HFFc6 (cell line): Measurements from ENCODE around the gene PRDM11. TPM values are rescaled to one million over a fixed set of nuclear protein-coding genes. Genes with fewer than 3 reads are reported as not detected.

ENCODE experiments used
- DNase-seq: peaks from one replicate; pipeline ENCODE4 v3.0.0-alpha.2; 2018
- H3K27ac Mint-ChIP-seq: 2 replicates; pipeline ENCODE4 v1.8.0; 2020; ENCODE audit warnings: mild to moderate bottlenecking, mixed read lengths
- H3K27me3 Mint-ChIP-seq: 2 replicates; pipeline ENCODE4 v1.8.0; 2021; ENCODE audit warnings: mild to moderate bottlenecking, moderate library complexity, mixed read lengths; ENCODE audit not compliant: insufficient read depth
- H3K36me3 Mint-ChIP-seq: 2 replicates; pipeline ENCODE4 v1.8.0; 2021; ENCODE audit warnings: low read depth, mixed read lengths
- H3K4me1 Mint-ChIP-seq: 2 replicates; pipeline ENCODE4 v1.8.0; 2020; ENCODE audit warnings: low read depth, mixed read lengths
- H3K4me3 Mint-ChIP-seq: 2 replicates; pipeline ENCODE4 v1.8.0; 2020; ENCODE audit warnings: mild to moderate bottlenecking, moderate library complexity, mixed read lengths
- H3K9me3 Mint-ChIP-seq: 2 replicates; pipeline ENCODE4 v1.8.0; 2020; ENCODE audit warnings: mild to moderate bottlenecking, mixed read lengths
- long read RNA-seq: library from polyadenylated mRNA; unstranded; transcript quantifications from one replicate; pipeline ENCODE4 v2.0.0, GENCODE V29; 2019
- total RNA-seq, 6 experiments: library from RNA; stranded (reverse); fragmentation: NEBNext Ultra II Directional; extraction: Animal tissue kit (Norgen Biotek cat#: 25700); gene quantifications; 2 replicates in 1 of 6; 3 replicates in 5 of 6; pipeline ENCODE4 v1.2.3, GENCODE V29; 2021
- TF ChIP-seq, protein P1 (sequence below): fragments of 200-600 bp; sonication (generic); IDR thresholded peaks from 2 replicates; pipeline ENCODE4 v1.5.0; 2021; ENCODE audit warnings: antibody characterized with exemption, mild to moderate bottlenecking

The PRDM11 gene
- 1 to 10 TPM; 2.0 to 5.6 (median 2.7) TPM for total RNA-seq
- long read RNA-seq, partial matches to known transcripts = 0 of 1 reads
- long read RNA-seq, other reads (novel, unspliced or antisense) = 1 of 1 reads

DNA sequence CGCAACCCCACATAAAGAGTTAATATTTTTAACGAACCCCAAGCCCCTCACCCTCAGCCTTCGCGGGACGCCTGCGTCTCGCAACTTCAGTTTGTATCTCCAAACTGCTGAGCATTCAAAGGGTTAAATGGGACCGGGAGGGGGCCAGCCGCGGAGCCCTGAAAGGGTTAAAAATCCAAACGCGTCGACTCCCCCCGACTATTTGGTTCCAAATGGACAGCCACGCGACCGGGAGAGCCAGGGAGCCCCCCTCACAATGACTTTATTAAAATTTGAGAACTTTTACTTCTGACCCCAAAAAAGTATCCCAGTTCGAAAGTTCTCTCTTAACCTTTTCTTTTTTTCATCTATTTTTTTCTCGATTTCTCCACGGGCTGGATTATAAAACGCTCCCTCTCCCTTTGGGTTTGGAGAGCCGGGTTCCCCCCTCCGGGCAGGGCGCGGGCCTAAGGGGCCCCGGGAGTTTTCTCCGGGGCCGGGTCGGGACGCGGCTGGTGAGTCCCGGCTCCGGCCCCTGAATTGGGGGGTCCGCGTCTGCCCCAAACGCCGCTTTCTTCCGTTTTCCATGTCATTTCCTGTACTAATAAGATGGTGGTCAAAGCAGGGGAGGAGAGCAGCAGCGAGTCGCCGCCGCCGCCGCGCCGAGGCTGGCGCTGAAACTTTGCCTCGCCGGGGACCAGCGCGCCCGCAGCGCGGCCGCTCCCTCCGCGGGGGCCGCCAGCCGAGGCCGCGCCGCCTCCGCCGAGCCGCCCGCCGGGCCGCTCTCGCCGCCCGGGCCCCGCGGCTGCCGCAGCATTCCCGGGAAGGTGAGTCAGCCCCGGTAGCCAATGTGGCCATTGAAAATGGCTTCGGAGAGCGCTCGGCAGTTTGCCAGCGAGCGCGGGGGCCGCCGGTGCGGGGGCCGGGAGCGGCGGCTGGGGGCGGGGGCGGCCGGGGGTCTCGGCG is at the start of gene PRDM11:
Gene PRDM11 (plus strand): TSS at position 568 of the 945 bp plus-strand sequence. CDS start 35,128 bp downstream, outside the sequence.
- TF ChIP-seq, protein P1, sequence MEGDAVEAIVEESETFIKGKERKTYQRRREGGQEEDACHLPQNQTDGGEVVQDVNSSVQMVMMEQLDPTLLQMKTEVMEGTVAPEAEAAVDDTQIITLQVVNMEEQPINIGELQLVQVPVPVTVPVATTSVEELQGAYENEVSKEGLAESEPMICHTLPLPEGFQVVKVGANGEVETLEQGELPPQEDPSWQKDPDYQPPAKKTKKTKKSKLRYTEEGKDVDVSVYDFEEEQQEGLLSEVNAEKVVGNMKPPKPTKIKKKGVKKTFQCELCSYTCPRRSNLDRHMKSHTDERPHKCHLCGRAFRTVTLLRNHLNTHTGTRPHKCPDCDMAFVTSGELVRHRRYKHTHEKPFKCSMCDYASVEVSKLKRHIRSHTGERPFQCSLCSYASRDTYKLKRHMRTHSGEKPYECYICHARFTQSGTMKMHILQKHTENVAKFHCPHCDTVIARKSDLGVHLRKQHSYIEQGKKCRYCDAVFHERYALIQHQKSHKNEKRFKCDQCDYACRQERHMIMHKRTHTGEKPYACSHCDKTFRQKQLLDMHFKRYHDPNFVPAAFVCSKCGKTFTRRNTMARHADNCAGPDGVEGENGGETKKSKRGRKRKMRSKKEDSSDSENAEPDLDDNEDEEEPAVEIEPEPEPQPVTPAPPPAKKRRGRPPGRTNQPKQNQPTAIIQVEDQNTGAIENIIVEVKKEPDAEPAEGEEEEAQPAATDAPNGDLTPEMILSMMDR = no peak
- H3K27me3 Mint-ChIP-seq = peaks cover 15% of the 10 kb centered on the region
- peak within 1 kb of the TSS; percentile 92 for H3K4me3 Mint-ChIP-seq
- H3K4me1 Mint-ChIP-seq = peaks cover 18% of the 10 kb centered on the region
- H3K27ac Mint-ChIP-seq = peak within 1 kb of the TSS; percentile 93
- H3K9me3 Mint-ChIP-seq = no peaks in the 10 kb centered on the region
- H3K36me3 Mint-ChIP-seq = no peaks in the 10 kb centered on the region
- DNase-seq = peak; percentile 78

DNA sequence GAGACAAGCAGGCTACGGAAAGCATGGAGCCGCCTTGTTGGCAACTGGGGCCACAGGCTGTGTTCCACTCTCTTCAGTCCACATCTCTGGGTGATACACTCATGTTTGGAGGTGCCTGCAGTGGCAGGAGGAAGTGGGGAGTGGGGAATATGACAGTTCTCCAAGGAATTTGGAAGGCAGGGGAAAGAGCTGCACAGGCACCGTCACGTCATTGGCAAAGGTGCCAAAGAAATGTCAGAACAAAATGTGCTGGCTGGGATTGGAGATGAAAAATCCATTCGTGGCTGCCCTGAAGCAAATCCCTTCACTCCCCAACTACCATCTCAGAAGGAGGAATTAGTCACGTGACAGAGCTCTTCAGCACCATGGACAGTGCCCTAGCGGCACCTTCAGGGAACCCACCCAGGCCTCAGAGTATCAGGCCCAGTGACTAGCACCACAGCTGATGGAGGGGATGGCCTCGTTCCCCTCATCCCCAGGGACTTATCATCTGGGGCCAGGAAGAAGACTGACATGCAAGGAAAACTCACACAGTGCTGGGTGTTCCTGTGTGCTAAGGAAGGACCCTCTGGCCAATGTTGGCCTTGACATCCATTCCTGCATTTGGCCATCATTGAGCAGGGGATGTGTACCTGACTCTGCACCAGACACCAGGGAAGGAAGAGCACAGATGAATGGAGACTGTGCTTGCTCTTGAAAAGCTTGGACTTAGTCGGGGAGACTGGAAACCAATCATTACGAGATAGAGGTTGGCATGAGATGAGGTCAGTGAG is 48.5 kb upstream of the PRDM11 start:
- no peak overlapping the region for H3K27ac Mint-ChIP-seq
- H3K9me3 Mint-ChIP-seq = no peaks in the 10 kb centered on the region
- no peak overlapping the region for H3K4me3 Mint-ChIP-seq
- H3K4me1 Mint-ChIP-seq = peaks cover 20% of the 10 kb centered on the region
- TF ChIP-seq, protein P1 = no peak
- peak; percentile 25 for DNase-seq
- H3K27me3 Mint-ChIP-seq = peaks cover 47% of the 10 kb centered on the region
- no peaks in the 10 kb centered on the region for H3K36me3 Mint-ChIP-seq

- H3K27ac Mint-ChIP-seq = no peak overlapping the region
- no peaks in the 10 kb centered on the region for H3K36me3 Mint-ChIP-seq
- peaks cover 44% of the 10 kb centered on the region for H3K27me3 Mint-ChIP-seq
- DNase-seq = no peak
- TF ChIP-seq, protein P1 = no peak
- peaks cover 15% of the 10 kb centered on the region for H3K4me1 Mint-ChIP-seq
- no peaks in the 10 kb centered on the region for H3K9me3 Mint-ChIP-seq
- no peak overlapping the region for H3K4me3 Mint-ChIP-seq
Observed at GRCh38 chr11:45098929-45099328, 47.5 kb upstream of the PRDM11 start.

DNA sequence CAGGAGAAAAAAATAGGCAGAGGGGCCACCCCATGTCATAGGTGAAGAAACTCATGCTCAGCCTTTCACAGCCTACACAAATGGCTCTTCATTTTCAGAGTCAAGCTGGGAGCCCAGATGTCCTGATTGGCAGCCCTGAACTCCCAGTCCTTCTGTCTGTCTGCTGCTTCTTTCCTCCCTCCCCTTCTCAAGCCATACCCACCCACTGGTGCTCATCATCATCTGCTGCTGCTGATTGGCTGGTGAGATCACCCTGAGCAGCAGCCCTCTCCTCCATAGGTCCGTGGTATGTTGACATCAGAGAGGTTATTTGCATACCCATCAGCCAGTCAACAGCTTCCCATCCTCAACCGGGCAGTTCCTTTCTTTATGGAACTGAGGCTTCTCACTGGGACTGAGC is 46.1 kb upstream of the PRDM11 start:
- peaks cover 44% of the 10 kb centered on the region for H3K27me3 Mint-ChIP-seq
- H3K36me3 Mint-ChIP-seq = no peaks in the 10 kb centered on the region

GRCh38 chr11:45102361-45102809 is 44.1 kb upstream of the PRDM11 start:
- no peak for DNase-seq
- peak overlapping the region; percentile 71; the same call in 1 of the 2 replicates for H3K4me3 Mint-ChIP-seq
- peak overlapping the region; percentile 57; the same call in 1 of the 2 replicates for H3K27ac Mint-ChIP-seq
- H3K9me3 Mint-ChIP-seq = no peaks in the 10 kb centered on the region
- peaks cover 14% of the 10 kb centered on the region for H3K4me1 Mint-ChIP-seq
- H3K27me3 Mint-ChIP-seq = peaks cover 46% of the 10 kb centered on the region
- no peaks in the 10 kb centered on the region for H3K36me3 Mint-ChIP-seq
- TF ChIP-seq, protein P1 = no peak

More for the DNA sequence above, 46.1 kb upstream of the PRDM11 start:
- Mint-ChIP-seq H3K9me3 (no peaks in the 10 kb centered on the region), H3K4me1 (peaks cover 14% of the 10 kb centered on the region), H3K27ac (no peak overlapping the region), H3K4me3 (no peak overlapping the region)
- TF ChIP-seq, protein P1 = no peak
- DNase-seq = peak; percentile 47
